Globus pallidus (tissue), 1 donor: ENCODE results near the gene HDLBP.

Experiments
- DNase-seq: peaks from one replicate; pipeline ENCODE4 v3.0.0-alpha.2; 2015; ENCODE audit warnings: low spot score

HDLBP gene

GRCh38 chr2:241190291-241190981 lies 125.0 kb downstream of the HDLBP start:
- DNase-seq, result no peak

DNA sequence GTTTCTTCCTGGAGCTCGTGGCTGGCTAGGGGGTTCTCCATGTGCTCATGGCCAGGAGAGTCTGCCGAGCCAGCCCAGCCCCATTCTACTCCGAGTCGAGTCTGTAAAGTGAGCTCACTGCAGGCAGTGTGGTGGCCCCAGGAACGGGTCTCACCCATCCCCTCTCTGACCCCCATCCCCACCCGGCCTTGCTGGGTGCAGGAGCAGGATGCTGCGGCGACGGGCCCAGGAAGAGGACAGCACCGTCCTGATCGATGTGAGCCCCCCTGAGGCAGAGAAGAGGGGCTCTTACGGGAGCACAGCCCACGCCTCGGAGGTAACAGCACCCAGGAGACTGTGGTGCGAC lies 125.6 kb downstream of the HDLBP start:
- no peak for DNase-seq

DNA sequence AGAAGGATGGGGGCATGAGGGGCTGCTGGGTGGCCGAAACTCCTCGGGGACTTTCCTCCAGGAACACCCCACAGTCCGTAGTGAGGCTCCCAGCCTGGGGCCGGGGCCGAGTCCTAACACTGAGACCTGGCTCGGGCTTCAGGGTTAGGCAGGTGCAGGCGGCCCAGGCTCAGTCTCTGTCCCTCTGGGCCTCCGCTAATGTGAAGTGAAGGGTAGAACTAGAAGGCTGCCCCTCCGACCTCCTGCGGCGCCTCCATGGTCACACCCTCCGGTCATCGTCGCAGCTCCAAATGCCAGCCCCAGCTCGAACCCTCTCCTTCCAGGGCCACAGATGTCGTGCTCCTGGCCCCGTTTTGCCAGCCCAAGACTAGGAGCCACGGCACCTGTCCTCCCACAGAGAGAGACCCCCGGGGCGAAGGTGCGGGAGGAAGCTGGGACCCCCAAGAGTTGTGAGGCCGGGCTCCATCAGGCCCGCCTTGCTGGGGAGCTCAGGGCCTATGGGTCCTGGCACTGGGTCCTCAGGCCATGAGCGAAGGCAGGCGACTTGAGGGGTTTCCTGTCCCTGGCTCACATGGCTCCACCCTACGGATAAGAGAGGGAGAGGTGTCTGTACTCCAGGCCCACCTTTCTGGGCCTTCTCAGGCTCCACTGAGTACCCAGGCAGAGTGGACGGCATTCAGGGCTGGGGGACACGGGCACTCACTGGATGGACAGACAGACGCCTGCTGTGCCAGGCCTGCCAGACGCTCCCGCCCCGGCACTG lies 126.2 kb downstream of the HDLBP start:
- DNase-seq, result no peak

GRCh38 chr2:241188361-241189092 lies 126.9 kb downstream of the HDLBP start, which contains the start of gene ANO7:
Gene ANO7, plus strand, starts transcription at chr2:241188677. Its CDS starts 1,387 bp downstream, at chr2:241190064.
- DNase-seq, result no peak

GRCh38 chr2:241187918-241188234 lies 127.6 kb downstream of the HDLBP start:
- no peak for DNase-seq

DNA sequence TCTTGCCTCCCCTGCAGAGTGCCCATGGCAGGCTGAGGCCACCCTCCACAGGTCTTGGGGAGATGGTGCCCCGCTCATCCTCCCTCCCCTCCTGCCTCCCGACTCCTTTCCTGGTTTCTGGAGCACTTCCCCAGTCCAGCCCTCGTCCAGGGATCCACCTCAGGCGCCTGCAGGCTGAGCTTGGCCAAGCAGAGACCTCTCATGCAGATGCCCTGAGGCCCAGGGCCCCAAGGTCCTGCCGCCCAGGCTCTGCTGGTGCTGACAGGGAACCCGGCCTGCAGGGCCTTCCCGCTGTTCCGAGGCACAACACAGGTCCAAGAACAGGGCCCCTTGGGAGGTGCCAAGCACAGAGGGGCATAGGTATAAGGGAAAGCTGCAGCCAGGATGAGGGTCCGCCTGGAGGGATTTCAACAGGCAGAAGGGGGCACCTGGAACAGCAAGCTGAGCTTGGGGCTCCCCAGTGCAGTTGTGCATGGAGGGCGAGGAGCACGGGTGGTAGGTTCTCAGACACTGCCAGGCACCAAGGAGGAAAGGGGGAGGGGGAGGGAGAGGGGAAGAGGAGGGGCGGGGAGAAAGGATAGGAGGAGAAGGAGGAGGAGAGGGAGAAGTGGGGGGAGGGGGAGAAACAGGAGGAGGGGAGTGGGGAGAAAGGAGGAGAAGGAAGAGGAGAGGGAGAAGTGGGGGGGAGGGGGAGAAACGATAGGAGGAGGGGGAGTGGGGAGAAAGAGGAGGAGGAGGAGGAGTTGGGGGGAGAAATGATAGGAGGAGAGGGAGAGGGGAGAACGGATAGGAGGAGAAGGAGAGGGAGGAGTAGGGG lies 128.2 kb downstream of the HDLBP start:
- DNase-seq, result no peak

DNA sequence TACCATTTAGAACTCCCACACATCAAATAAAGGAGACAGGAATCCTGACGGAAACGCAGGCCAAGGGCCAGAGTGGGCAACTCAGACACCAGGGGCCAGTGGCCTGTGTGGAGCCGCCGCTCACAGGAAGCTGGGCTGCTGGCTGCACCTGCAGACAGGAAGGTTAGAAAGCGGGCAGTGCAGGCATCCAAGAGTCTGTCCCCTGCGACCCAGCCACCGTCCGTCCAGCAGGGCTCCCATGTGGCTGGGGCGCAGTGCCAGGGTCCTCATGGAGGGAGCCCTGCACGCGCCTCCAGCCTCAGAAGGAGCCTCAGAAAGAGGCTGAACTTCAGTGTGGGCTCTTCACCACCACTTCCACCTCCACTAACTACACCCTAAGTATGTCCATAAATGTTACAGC lies 129.5 kb downstream of the HDLBP start:
- no peak for DNase-seq

- no peak for DNase-seq
These were observed 130.6 kb downstream of the HDLBP start for GRCh38 chr2:241184901-241185300.

GRCh38 chr2:241183221-241183620 lies 132.3 kb downstream of the HDLBP start:
- no peak for DNase-seq

DNA sequence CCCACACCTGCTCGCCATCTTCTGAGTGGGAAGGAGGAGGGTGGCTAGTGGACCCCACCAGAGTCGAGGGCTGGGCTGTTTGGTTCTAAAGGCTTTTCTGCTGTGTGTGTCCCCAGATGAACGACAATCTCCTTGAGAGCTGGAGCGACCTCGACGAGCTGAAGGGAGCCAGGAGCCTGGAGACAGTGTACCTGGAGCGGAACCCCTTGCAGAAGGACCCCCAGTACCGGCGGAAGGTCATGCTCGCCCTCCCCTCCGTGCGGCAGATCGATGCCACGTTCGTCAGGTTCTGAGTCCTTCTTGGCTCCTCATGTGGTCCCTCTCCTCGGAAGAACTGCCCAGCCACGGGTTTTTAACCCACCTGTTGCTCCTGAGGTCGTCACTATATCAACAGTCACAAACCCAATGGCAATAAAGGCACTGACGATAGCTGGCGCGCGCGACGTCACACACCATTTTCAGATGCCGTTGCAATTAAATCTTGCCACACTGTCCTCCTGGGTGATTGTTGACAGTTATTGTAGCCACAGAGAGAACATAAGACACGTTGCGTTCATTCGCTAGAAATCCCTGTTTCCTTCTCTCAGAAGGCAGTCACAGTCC lies 132.8 kb downstream of the HDLBP start:
- DNase-seq, result no peak

- no peak for DNase-seq
These were observed 133.3 kb downstream of the HDLBP start for GRCh38 chr2:241182126-241182525.

DNA sequence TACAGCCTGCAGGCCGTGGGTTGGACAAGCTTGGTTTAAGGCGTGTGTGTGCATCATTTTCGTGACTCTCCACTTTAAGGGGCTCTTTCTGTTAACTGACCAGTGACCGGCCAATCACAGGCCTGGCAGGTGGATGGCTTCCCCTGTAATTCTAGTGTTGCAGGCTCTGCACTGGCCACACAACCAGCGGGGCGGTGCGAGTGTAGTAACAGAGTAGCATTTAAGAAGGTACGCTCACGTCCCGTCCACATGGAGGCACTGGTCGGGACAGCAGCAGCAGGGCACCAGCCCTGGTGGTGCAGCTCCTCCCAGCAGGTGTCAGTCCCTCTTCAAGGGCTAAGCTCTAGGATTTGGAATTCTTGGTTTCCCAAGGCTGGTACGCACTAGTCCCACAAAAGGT lies 135.0 kb downstream of the HDLBP start:
- no peak for DNase-seq

DNA sequence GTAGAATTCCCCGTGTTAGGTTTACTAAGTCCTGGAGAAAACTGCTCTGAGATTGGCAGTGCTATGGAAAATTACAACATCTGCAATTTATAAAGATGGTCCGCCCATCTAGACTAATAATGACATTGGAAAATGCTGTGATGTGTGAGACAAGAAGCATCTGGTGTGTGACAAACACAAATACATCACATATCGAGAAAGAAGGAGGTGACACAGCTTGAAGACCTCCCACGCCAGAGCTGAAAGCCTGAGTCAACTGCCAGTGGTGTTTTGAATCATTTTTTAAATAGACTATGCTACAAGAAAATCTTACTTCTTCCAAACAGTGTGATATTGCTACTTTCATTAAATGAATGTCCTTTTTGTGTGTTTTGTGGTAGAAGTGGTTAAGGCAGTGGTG lies 135.6 kb downstream of the HDLBP start:
- no peak for DNase-seq

DNA sequence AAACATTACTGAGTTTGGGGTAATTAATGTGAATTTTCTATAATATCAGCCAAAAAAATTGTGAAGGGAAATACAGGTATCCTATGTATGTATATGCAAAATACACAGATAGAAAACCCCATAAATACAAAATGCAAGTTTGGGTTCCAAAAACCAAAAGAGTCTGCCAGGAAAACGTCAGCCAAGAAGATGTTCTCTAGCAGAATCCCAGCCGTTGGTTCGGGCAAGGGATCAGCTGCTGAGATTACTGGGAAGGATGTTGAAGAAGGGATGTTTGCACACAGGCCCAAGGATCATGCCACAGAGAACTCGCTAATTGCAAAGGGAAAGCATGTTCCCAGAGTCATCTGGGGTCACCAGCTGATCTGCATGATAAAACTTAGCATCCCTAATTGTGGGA lies 136.5 kb downstream of the HDLBP start:
- no peak for DNase-seq

DNA sequence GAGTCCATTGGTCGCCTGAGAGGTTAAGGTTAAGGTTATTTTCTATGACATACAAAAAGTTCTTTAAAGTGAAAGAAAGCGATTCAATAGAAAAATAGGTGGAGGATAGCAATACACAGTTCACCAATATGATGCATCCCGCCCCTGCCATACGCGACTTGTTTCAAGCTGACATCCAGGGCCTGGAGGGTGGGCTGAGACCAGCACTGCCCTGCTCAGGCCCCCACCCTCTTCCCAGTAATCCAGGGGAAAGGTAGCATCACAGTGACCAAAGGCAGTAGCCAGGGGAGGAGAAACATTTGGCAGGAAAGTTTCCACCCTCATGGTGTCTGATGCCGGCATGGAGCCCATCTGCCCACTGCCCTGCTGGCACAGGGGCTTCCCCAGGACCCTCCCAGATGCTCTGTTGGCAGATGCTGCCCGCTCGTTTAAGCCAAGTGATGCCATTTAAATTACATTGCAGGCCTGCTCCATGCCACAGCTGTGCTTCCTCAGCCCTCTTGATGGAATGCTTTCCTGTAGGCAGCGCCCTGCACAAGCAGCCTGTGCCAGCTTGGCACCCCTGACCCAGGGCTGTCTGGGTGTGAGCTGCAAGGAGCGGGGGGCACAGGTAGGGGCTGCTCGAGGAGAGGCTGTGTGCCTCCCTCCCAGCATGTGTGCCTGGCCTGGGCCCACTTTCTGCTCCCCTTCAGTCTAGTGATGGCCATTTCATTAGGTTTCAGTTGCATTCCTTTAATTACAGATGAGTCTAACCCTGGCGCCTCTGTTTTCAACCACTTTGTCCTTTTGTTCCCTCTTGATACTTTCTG lies 137.7 kb downstream of the HDLBP start:
- DNase-seq, result no peak
